ENCODE measurements around the gene BACH2. TPM values are rescaled to one million over a fixed set of nuclear protein-coding genes. Genes with fewer than 3 reads are reported as not detected.

Gene BACH2
- total and polyA plus RNA-seq, 10 of the 15 experiments (the other 5 are each of a cell fraction or from before 2014, with no cell fraction given) = 0.03 to 0.28 (median 0.04) TPM; not detected in 3

- in situ Hi-C loops (cut with MboI) = no loop called here
- SMC1A ChIA-PET (ENCODE audit: uncharacterized antibody, unreplicated experiment) = interaction anchor here (1.1 kb wide), 2 partner anchors 10 to 13 kb away, joined by 3 read pairs; no protein-coding TSS in a partner anchor
These were observed 297.5 kb downstream of the BACH2 start for GRCh38 chr6:89999154-89999553.

GRCh38 chr6:89997456-89998445 lies 298.9 kb downstream of the BACH2 start:
- Histone ChIP-seq H3K9me3 (replicated peaks; ENCODE audit: control insufficient read depth, insufficient read depth, low read length) (no peaks in the 10 kb centered on the region), H3K9ac (ENCODE audit: control insufficient read depth, insufficient read depth, low read length) (no peak overlapping the region), H3K4me1 (ENCODE audit: control insufficient read depth, insufficient read depth, low read length) (no peaks in the 10 kb centered on the region), H3K27ac (ENCODE audit: control insufficient read depth, insufficient read depth) (no peak overlapping the region), H3K4me3 (no peak overlapping the region), H4K20me1 (ENCODE audit: control insufficient read depth, insufficient read depth) (no peaks in the 10 kb centered on the region; the same call in 1 of the 2 replicates), H2AFZ (ENCODE audit: control insufficient read depth, low read depth, low read length) (no peak overlapping the region), H3K36me3 (ENCODE audit: control insufficient read depth in 2 of 2, insufficient read depth in 2 of 2, low read length in 1 of 2) (no peaks in the 10 kb centered on the region), H3K4me2 (ENCODE audit: control insufficient read depth, insufficient read depth) (no peak overlapping the region), H3K79me2 (ENCODE audit: control insufficient read depth, insufficient read depth, low read length) (no peaks in the 10 kb centered on the region), H3K27me3 (replicated peaks in 1 of 2; ENCODE audit: control insufficient read depth in 2 of 2, insufficient read depth in 2 of 2, low read length in 1 of 2) (peaks cover 0 to 4% of the 10 kb centered on the region in 2 experiments; a peak in 1 of 4 replicates)
- in situ Hi-C loops (cut with MboI) (no loop called here), intact Hi-C loops (cut with micrococcal nuclease; ENCODE audit: unreplicated experiment) (no loop called here)
- SMC1A ChIA-PET (ENCODE audit: uncharacterized antibody, unreplicated experiment) = interaction anchor here (0.7 to 1.1 kb wide), 7 partner anchors 9 to 462 kb away, joined by 3 read pairs; no protein-coding TSS in a partner anchor
- CTCF ChIA-PET = interaction anchor here (0.6 to 0.7 kb wide), 2 partner anchors 17 to 594 kb away, joined by 3 to 4 read pairs; no protein-coding TSS in a partner anchor
- POLR2A ChIA-PET = no interaction called here
- WGBS (ENCODE audit: insufficient coverage, insufficient replicate concordance, low lambda C conversion rate, missing lambda C conversion rate) = 46% methylated on average over 6 of the region's 6 CpGs
- RAD21 ChIA-PET (ENCODE audit: unreplicated experiment) = no interaction called here
- ATAC-seq = no peak
- DNase-seq (ENCODE audit: low read depth, low spot score) = no peak
- no TSS peak for BruUV-seq (replicated peaks)
- FAIRE-seq = no peak
- TF ChIP-seq HDAC6 (IDR thresholded peaks at IDR 0.05; ENCODE audit: unreplicated experiment) = no peak
- no peak for TF ChIP-seq CTCF (IDR thresholded peaks at IDR 0.05 in 2 of 3, conservative IDR thresholded peaks at IDR 0.05 in 1 of 3; ENCODE audit: control insufficient read depth in 2 of 3, extremely low read depth in 1 of 3, insufficient read depth in 1 of 3, low read depth in 3 of 3, low read length in 3 of 3)
- no peak for TF ChIP-seq REST (IDR thresholded peaks at IDR 0.05; ENCODE audit: low read depth, low read length)

More at GRCh38 chr6:89999154-89999553, 297.5 kb downstream of the BACH2 start:
- ChIA-PET CTCF (no interaction called here), POLR2A (no interaction called here), RAD21 (ENCODE audit: unreplicated experiment) (no interaction called here)
- H3K9ac ChIP-seq (ENCODE audit: control insufficient read depth, insufficient read depth, low read length) = no peak overlapping the region
- H3K36me3 ChIP-seq (ENCODE audit: control insufficient read depth in 2 of 2, insufficient read depth in 2 of 2, low read length in 1 of 2) = no peaks in the 10 kb centered on the region
- H3K9me3 ChIP-seq (replicated peaks; ENCODE audit: control insufficient read depth, insufficient read depth, low read length) = no peaks in the 10 kb centered on the region
- TF ChIP-seq SREBF1 (IDR thresholded peaks at IDR 0.05; ENCODE audit: low read length) = no peak
- no peak for TF ChIP-seq HDAC6 (IDR thresholded peaks at IDR 0.05; ENCODE audit: unreplicated experiment)
- intact Hi-C loops (cut with micrococcal nuclease; ENCODE audit: unreplicated experiment) = no loop called here
- no peak overlapping the region for H3K4me3 ChIP-seq
- no peaks in the 10 kb centered on the region for H3K4me1 ChIP-seq (ENCODE audit: control insufficient read depth, insufficient read depth, low read length)
- DNase-seq (ENCODE audit: low read depth, low spot score) (no peak), ATAC-seq (no peak), FAIRE-seq (no peak)
- H4K20me1 ChIP-seq (ENCODE audit: control insufficient read depth, insufficient read depth) = no peaks in the 10 kb centered on the region; the same call in 1 of the 2 replicates
- H3K79me2 ChIP-seq (ENCODE audit: control insufficient read depth, insufficient read depth, low read length) = no peaks in the 10 kb centered on the region
- H2AFZ ChIP-seq (ENCODE audit: control insufficient read depth, low read depth, low read length) = no peak overlapping the region
- H3K27ac ChIP-seq (ENCODE audit: control insufficient read depth, insufficient read depth) = no peak overlapping the region
- 26% methylated on average over 4 of the region's 4 CpGs for WGBS (ENCODE audit: insufficient coverage, insufficient replicate concordance, low lambda C conversion rate, missing lambda C conversion rate)
- BruUV-seq (replicated peaks) = no TSS peak
- H3K27me3 ChIP-seq (replicated peaks in 1 of 2; ENCODE audit: control insufficient read depth in 2 of 2, insufficient read depth in 2 of 2, low read length in 1 of 2) = peaks cover 0 to 4% of the 10 kb centered on the region in 2 experiments; a peak in 1 of 4 replicates
- no peak overlapping the region for H3K4me2 ChIP-seq (ENCODE audit: control insufficient read depth, insufficient read depth)
